Endothelial cell of umbilical vein (primary cell): ENCODE data around the gene YWHAE.

Experiments used
- EZH2 ChIP-seq: IDR thresholded peaks from 2 replicates; pipeline ENCODE4 v1.6.1; 2012; ENCODE audit warnings: borderline replicate concordance, low read depth, mild to moderate bottlenecking, moderate library complexity, low read length, inconsistent platforms; ENCODE audit not compliant: severe bottlenecking
- FOS ChIP-seq: IDR thresholded peaks from 2 replicates; pipeline ENCODE4 v1.6.1; 2011; ENCODE audit warnings: mild to moderate bottlenecking, low read length, moderate library complexity, borderline replicate concordance; ENCODE audit not compliant: insufficient read depth
- JUN ChIP-seq: IDR thresholded peaks from 2 replicates; pipeline ENCODE4 v1.6.1; 2011; ENCODE audit warnings: borderline replicate concordance, low read depth; ENCODE audit not compliant: insufficient read length, insufficient read depth
- POLR2A ChIP-seq: IDR thresholded peaks from 2 replicates; pipeline ENCODE4 v1.6.1; 2012; ENCODE audit warnings: low read depth, mild to moderate bottlenecking, control low read depth, low read length
- POLR2AphosphoS5 ChIP-seq: IDR thresholded peaks from 2 replicates; pipeline ENCODE4 v1.6.1; 2012; ENCODE audit warnings: low read depth, mild to moderate bottlenecking, control low read depth, low read length, moderate library complexity; ENCODE audit not compliant: insufficient read depth
- TF ChIP-seq, protein P1 (sequence below), 2 donors: IDR thresholded peaks; 1 replicate in 1 of 2; 2 replicates in 1 of 2; pipeline ENCODE4 v1.5.1; 2011; ENCODE audit warnings: low read length in 2 of 2, mild to moderate bottlenecking in 2 of 2, moderate library complexity in 2 of 2, control low read depth in 1 of 2, inconsistent platforms in 1 of 2, low read depth in 1 of 2; ENCODE audit not compliant: insufficient read depth in 1 of 2; ENCODE audit errors: extremely low read depth in 1 of 2
- TF ChIP-seq, protein P2 (sequence below): IDR thresholded peaks from 2 replicates; pipeline ENCODE4 v1.6.1; 2011; ENCODE audit not compliant: insufficient read depth, insufficient read length

DNA sequence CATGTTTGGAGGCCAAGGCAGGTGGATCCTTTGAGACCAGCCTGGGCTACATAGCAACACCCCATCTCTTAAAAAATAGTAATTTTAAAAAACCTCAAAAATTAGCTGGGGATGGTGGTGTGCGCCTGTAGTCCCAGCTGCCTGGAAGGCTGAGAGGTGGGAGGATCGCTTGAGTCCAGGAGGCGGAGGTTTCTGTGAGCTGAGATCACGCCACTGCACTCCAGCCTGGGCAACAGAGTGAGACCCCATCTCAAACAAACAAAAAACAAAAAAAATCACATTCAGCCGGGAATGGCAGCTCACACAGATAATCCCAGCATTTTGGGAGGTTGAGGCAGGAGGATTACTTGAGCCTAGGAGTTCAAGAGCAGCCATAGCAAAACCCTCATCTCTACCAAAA lies 16.4 kb upstream of the YWHAE start:
- TF ChIP-seq, protein P1, sequence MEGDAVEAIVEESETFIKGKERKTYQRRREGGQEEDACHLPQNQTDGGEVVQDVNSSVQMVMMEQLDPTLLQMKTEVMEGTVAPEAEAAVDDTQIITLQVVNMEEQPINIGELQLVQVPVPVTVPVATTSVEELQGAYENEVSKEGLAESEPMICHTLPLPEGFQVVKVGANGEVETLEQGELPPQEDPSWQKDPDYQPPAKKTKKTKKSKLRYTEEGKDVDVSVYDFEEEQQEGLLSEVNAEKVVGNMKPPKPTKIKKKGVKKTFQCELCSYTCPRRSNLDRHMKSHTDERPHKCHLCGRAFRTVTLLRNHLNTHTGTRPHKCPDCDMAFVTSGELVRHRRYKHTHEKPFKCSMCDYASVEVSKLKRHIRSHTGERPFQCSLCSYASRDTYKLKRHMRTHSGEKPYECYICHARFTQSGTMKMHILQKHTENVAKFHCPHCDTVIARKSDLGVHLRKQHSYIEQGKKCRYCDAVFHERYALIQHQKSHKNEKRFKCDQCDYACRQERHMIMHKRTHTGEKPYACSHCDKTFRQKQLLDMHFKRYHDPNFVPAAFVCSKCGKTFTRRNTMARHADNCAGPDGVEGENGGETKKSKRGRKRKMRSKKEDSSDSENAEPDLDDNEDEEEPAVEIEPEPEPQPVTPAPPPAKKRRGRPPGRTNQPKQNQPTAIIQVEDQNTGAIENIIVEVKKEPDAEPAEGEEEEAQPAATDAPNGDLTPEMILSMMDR (IDR thresholded peaks at IDR 0.05; ENCODE audit: extremely low read depth in 1 of 2, insufficient read depth in 1 of 2, low read depth in 1 of 2, low read length in 2 of 2): no peak
- TF ChIP-seq POLR2AphosphoS5 (no peak), POLR2A (no peak), EZH2 (no peak), JUN (no peak), FOS (no peak)
- TF ChIP-seq, protein P2, sequence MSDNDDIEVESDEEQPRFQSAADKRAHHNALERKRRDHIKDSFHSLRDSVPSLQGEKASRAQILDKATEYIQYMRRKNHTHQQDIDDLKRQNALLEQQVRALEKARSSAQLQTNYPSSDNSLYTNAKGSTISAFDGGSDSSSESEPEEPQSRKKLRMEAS: no peak
